OCI-LY3 (cell line): Measurements from ENCODE around the gene COQ9.

Experiments
- CTCF ChIP-seq: fragments of 200-600, 300-600 bp; sonication (generic); IDR thresholded peaks from 2 replicates; pipeline ENCODE4 v1.5.1; 2014; ENCODE audit warnings: antibody characterized with exemption, low read length, low read depth
- EZH2phosphoT487 ChIP-seq: fragments of 200-600 bp; shearing (Covaris generic); IDR thresholded peaks from 2 replicates; pipeline ENCODE4 v1.6.1; 2018; ENCODE audit warnings: antibody characterized with exemption, mixed run types, low read depth

GRCh38 chr16:57478396-57479204, 31.3 kb downstream of the COQ9 start:
- TF ChIP-seq EZH2phosphoT487, result no peak
- TF ChIP-seq CTCF, result no peak
